ENCODE measurements around the gene IFT25.

The IFT25 gene

GRCh38 chr1:53892911-53893310 lies 52.6 kb downstream of the IFT25 start:
- Histone ChIP-seq H3K4me2 (ENCODE audit: low read length) (no peak overlapping the region), H3K79me2 (no peaks in the 10 kb centered on the region), H3K4me1 (peaks cover 5% of the 10 kb centered on the region), H3K27me3 (ENCODE audit: control insufficient read depth, insufficient read depth, low read length) (no peaks in the 10 kb centered on the region), H3K9me3 (ENCODE audit: control insufficient read depth, low read length) (no peaks in the 10 kb centered on the region), H3K4me3 (ENCODE audit: low read depth, low read length) (no peak overlapping the region), H2AFZ (no peak overlapping the region), H3K9ac (no peak overlapping the region), H3K27ac (no peak overlapping the region), H3K36me3 (ENCODE audit: control insufficient read depth, insufficient read depth, low read length) (no peaks in the 10 kb centered on the region)
- no peak for TF ChIP-seq CTCF (IDR thresholded peaks at IDR 0.05)

- H3K36me3 ChIP-seq (ENCODE audit: control insufficient read depth, insufficient read depth, low read length): no peaks in the 10 kb centered on the region
- H3K27me3 ChIP-seq (ENCODE audit: control insufficient read depth, insufficient read depth, low read length): no peaks in the 10 kb centered on the region
- H2AFZ ChIP-seq: no peak overlapping the region
- H3K4me1 ChIP-seq: peaks cover 5% of the 10 kb centered on the region
- no peaks in the 10 kb centered on the region for H3K9me3 ChIP-seq (ENCODE audit: control insufficient read depth, low read length)
- no peak for TF ChIP-seq CTCF (IDR thresholded peaks at IDR 0.05)
- H3K4me3 ChIP-seq (ENCODE audit: low read depth, low read length): no peak overlapping the region
- H3K79me2 ChIP-seq: no peaks in the 10 kb centered on the region
- H3K4me2 ChIP-seq (ENCODE audit: low read length): no peak overlapping the region
- no peak overlapping the region for H3K9ac ChIP-seq
- H3K27ac ChIP-seq: no peak overlapping the region
Measured at GRCh38 chr1:53891678-53892077, 53.8 kb downstream of the IFT25 start.

GRCh38 chr1:53891018-53891417 lies 54.5 kb downstream of the IFT25 start:
- no peak overlapping the region for H3K9ac ChIP-seq
- H3K79me2 ChIP-seq: no peaks in the 10 kb centered on the region
- no peak overlapping the region for H2AFZ ChIP-seq
- no peak overlapping the region for H3K4me2 ChIP-seq (ENCODE audit: low read length)
- no peak overlapping the region for H3K4me3 ChIP-seq (ENCODE audit: low read depth, low read length)
- no peaks in the 10 kb centered on the region for H3K27me3 ChIP-seq (ENCODE audit: control insufficient read depth, insufficient read depth, low read length)
- H3K9me3 ChIP-seq (ENCODE audit: control insufficient read depth, low read length): no peaks in the 10 kb centered on the region
- TF ChIP-seq CTCF (IDR thresholded peaks at IDR 0.05): no peak
- H3K27ac ChIP-seq: no peak overlapping the region
- peaks cover 5% of the 10 kb centered on the region for H3K4me1 ChIP-seq
- no peaks in the 10 kb centered on the region for H3K36me3 ChIP-seq (ENCODE audit: control insufficient read depth, insufficient read depth, low read length)

- no peaks in the 10 kb centered on the region for H3K27me3 ChIP-seq (ENCODE audit: control insufficient read depth, insufficient read depth, low read length)
- H3K36me3 ChIP-seq (ENCODE audit: control insufficient read depth, insufficient read depth, low read length): no peaks in the 10 kb centered on the region
- H3K9me3 ChIP-seq (ENCODE audit: control insufficient read depth, low read length): no peaks in the 10 kb centered on the region
- H3K4me2 ChIP-seq (ENCODE audit: low read length): peak overlapping the region; percentile 70
- H3K4me1 ChIP-seq: peaks cover 5% of the 10 kb centered on the region
- peak overlapping the region; percentile 96 for H3K4me3 ChIP-seq (ENCODE audit: low read depth, low read length)
- H3K9ac ChIP-seq: no peak overlapping the region
- H2AFZ ChIP-seq: peak overlapping the region; percentile 76
- no peak overlapping the region for H3K27ac ChIP-seq
- no peak for TF ChIP-seq CTCF (IDR thresholded peaks at IDR 0.05)
- no peaks in the 10 kb centered on the region for H3K79me2 ChIP-seq
Measured at GRCh38 chr1:53890522-53890941, 55.0 kb downstream of the IFT25 start.
